HUES48 (cell line): ENCODE results near the gene AHI1.

Experiments used
- H3K27ac ChIP-seq: one replicate; pipeline ENCODE4 v1.7.0; 2013; ENCODE audit warnings: low read depth, low read length, inconsistent platforms
- H3K27me3 ChIP-seq: 2 replicates; pipeline ENCODE4 v1.6.1; 2013; ENCODE audit warnings: mild to moderate bottlenecking, low read length; ENCODE audit not compliant: control insufficient read depth, insufficient read depth
- H3K36me3 ChIP-seq: 2 replicates; pipeline ENCODE4 v1.6.1; 2013; ENCODE audit warnings: low read length; ENCODE audit not compliant: control insufficient read depth, insufficient read depth
- H3K4me1 ChIP-seq: 2 replicates; pipeline ENCODE4 v1.6.1; 2013; ENCODE audit warnings: mild to moderate bottlenecking, low read length; ENCODE audit not compliant: control insufficient read depth, insufficient read depth
- H3K4me3 ChIP-seq: 2 replicates; pipeline ENCODE4 v1.5.1; 2013; ENCODE audit warnings: mild to moderate bottlenecking, low read depth, low read length
- H3K9ac ChIP-seq: 2 replicates; pipeline ENCODE4 v1.6.1; 2013; ENCODE audit warnings: mild to moderate bottlenecking, low read depth, low read length, moderate library complexity
- H3K9me3 ChIP-seq: 2 replicates; pipeline ENCODE4 v1.6.1; 2013; ENCODE audit warnings: low read length; ENCODE audit not compliant: control insufficient read depth, insufficient read depth

Gene AHI1

DNA sequence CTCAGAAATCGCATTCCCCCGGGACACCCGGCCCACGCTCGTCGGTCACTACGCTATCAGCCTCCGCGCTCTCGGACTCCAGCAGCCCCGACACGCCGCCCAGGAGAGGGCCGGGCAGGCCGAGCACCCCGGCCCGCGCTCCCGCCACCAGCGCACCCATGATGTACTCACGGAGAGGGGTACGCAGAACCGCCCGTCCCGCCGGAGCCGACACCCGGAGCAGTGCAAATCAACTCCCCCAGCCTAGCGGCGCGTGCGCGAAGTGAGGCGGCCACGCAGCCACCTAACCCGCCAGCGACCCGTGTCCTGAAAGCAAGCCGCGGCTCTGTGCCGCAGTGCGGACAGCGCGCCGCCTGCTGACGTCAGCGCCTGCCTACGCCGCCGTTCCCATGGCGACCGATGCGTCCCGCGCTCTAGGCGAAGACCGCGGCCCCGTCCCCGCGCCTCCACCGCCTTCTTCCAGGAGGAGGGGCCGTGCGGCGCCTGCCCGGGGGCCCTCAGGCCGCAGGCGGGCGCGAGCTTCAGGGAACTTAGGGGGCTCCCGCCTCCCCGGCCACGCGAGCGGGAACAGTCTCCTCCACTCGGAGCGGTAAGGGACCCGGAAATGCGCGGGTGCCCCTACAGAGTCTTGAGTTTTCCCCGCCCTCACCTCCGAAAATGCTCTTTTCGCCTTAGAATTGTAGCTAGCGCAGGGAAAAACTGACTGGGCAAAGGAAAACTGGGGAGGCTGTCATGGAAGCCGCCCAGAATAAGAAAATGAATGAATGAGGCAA is at the start of gene AHI1:
Gene AHI1, minus strand, starts transcription at position 329 of the 773 bp plus-strand sequence. CDS start 5,503 bp downstream, outside the sequence.
- Histone ChIP-seq H3K9ac (peak within 1 kb of the TSS; percentile 68), H3K36me3 (peaks cover 1% of the 10 kb centered on the region; the same call in 1 of the 2 replicates), H3K4me3 (peak within 1 kb of the TSS; percentile 85), H3K27ac (peak within 1 kb of the TSS; percentile 90), H3K4me1 (peaks cover 11% of the 10 kb centered on the region; the same call in 1 of the 2 replicates), H3K9me3 (no peaks in the 10 kb centered on the region), H3K27me3 (no peaks in the 10 kb centered on the region)

DNA sequence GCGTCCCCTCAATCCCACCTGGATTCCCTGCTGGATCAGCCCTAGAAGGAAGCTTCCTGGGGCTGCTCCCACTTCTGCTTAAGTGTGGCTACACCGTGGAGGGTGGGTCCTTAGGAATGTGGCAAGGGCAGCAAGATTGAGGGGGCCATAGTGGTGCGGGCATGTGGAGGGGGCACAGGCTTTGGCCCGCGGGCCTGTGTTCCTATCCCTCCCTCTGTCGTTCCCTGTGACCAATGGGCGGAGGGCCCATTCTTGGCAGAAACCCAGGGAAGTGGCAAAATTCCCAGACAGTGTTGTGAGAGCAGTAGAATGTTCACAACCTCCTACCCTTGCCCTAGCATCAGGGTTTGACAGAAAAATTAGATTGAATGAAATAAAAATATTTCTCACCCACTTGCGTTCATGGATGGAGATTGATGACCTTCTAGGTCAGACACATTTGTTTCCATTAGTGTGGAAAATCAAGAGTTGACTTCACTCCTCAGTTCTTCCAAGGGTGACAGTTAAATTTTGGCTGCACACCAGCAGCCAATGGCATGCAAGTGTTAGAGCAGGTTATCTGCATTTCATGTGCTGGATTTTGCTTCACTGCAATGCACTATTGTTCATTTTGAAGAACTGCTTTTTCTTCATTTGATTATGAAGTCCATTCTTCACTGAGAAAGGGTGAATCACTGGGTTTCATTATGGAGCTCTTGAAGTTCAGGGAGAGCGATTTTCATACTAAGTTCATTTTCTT is 49.3 kb upstream of the AHI1 start:
- Histone ChIP-seq H3K27me3 (no peaks in the 10 kb centered on the region), H3K9me3 (no peaks in the 10 kb centered on the region), H3K9ac (no peak overlapping the region), H3K27ac (no peak overlapping the region), H3K36me3 (no peaks in the 10 kb centered on the region), H3K4me1 (no peaks in the 10 kb centered on the region), H3K4me3 (no peak overlapping the region)

DNA sequence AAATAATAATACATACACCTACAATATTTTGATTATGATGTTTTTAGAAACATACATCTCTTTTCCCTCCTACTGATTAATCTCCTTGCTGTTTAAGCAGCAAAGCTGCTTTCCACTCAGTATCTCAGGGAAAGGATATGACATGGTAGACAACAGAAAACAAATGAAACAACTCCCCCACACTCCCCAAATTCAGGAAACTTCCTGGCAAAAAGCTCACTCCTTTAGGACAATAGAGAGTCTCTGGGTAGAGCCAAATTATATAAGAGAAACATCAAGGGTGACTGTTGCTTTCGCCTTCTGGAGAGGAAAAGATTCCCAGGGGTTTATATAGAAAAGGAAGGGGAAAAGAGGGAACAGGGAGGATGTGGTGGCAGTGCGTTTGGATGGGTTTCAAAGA is 48.7 kb upstream of the AHI1 start:
- Histone ChIP-seq H3K9ac (no peak overlapping the region), H3K9me3 (no peaks in the 10 kb centered on the region), H3K4me3 (no peak overlapping the region), H3K36me3 (no peaks in the 10 kb centered on the region), H3K4me1 (no peaks in the 10 kb centered on the region), H3K27ac (no peak overlapping the region), H3K27me3 (no peaks in the 10 kb centered on the region)

DNA sequence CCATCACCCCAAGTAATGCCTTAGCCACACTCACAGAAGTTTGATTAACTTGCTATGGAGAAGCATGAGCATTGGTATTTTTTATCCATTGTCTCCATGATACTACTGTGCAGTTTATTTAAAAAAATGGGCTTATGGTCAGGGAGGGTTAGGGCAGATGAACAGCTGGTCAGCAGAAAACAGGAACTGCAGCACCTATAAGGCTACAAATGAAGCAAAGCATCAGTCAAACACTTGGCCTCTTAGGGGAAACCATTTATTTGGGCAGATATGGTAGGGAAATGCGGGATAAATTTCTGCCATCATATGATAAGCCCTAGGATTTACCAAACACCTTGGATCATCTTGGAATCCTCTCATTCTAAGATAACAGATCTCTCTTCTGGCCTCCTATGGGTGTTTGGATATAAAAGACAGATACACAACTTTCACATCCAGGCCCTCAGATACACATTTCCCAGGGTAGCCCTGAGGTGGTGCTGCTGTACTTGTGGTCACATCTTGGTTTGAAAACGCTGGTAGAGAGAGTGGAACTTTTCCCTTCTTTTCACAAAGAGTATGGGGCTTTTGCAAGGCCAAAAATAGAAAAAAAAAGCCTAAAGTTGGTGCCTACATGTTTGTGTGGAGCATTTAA is 42.8 kb upstream of the AHI1 start:
- no peaks in the 10 kb centered on the region for H3K36me3 ChIP-seq
- H3K27me3 ChIP-seq = no peaks in the 10 kb centered on the region
- peaks cover 19% of the 10 kb centered on the region for H3K4me1 ChIP-seq
- H3K4me3 ChIP-seq = no peak overlapping the region
- no peaks in the 10 kb centered on the region for H3K9me3 ChIP-seq
- H3K27ac ChIP-seq = no peak overlapping the region
- no peak overlapping the region for H3K9ac ChIP-seq

DNA sequence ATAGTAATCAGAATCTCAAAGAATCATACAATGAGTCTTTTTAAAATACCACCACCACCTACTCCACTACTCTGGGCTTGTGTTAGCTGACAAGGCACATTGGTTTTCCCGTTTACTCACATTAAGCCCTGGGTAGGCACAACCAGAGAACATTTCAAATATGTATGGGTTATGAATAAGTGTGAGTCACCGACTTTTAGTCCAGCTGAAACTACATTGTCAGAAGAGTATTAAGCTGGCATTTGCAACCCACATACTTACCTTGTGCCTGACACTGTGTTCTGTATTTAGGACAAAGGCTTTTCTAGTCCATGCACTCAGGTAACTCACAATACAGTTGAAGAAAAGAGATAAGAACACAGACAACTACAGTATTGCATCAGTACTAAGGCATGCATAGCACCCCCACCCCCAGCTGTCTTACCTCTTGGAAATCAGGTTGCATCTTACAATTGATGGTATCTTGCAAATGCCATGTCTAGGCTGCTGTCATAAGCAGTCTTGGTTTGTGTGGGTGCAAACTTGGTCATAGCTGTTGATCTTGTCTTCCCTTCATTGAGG is 40.3 kb upstream of the AHI1 start:
- peak overlapping the region; percentile 7; the same call in 1 of the 2 replicates for H3K4me3 ChIP-seq
- no peaks in the 10 kb centered on the region for H3K9me3 ChIP-seq
- H3K27me3 ChIP-seq = no peaks in the 10 kb centered on the region
- no peaks in the 10 kb centered on the region for H3K36me3 ChIP-seq
- peaks cover 19% of the 10 kb centered on the region for H3K4me1 ChIP-seq
- peak overlapping the region; percentile 34 for H3K27ac ChIP-seq
- H3K9ac ChIP-seq = peak overlapping the region; percentile 22; the same call in 1 of the 2 replicates

DNA sequence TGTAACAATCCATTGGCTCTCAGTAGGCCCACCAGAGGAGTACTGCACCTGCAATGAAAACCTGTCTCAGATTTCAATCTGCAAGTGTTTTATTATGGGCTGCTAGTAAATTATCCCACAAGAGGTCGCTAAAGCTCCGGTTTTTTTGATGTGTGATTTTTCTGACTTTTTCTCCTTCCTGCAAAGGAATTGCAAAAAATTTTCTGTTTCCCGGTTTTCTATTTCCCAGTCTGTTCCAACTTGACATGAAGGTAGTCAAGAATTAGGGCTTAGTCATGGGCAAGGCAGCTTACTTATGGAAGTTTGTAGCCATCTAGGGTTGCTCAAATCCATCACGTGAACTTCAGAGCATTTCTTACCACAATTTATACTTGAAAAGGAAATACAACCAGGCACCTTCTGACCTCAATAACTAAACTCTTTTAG is 38.5 kb upstream of the AHI1 start:
- H3K4me1 ChIP-seq = peaks cover 19% of the 10 kb centered on the region
- no peaks in the 10 kb centered on the region for H3K9me3 ChIP-seq
- H3K4me3 ChIP-seq = no peak overlapping the region

DNA sequence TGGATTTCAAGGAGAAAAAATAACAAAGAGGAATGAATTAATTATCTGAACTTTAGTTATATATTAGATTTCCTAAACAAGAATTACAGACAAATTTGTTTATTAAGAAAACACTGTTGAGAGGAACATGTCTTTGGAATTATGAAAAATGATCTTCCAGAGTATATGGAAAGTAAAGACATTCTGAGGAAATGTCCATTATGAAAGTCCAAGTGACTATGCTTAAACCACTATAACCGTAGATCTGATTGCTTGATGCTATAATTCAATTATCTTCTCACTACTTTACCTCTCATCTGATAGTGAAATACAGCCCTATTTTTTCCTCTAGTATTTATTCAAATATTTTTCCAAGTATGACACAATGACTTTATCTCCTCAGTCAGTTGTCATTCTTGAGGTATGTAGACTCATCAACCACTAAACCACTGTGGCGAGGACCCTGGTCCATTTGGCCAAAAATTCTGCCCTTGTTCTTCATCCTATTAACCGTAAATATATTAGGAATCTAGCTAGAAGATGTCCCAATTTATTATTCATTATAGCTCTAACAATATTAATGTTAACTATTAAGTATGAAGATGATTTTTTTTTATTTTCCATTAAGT is 37.3 kb upstream of the AHI1 start:
- peaks cover 19% of the 10 kb centered on the region for H3K4me1 ChIP-seq
- no peaks in the 10 kb centered on the region for H3K36me3 ChIP-seq
- H3K9me3 ChIP-seq = no peaks in the 10 kb centered on the region
- no peak overlapping the region for H3K4me3 ChIP-seq
- H3K9ac ChIP-seq = no peak overlapping the region
- H3K27ac ChIP-seq = no peak overlapping the region
- no peaks in the 10 kb centered on the region for H3K27me3 ChIP-seq

More for the DNA sequence above, 38.5 kb upstream of the AHI1 start:
- H3K36me3 ChIP-seq = no peaks in the 10 kb centered on the region
- no peak overlapping the region for H3K9ac ChIP-seq
- H3K27ac ChIP-seq = no peak overlapping the region
- H3K27me3 ChIP-seq = no peaks in the 10 kb centered on the region

DNA sequence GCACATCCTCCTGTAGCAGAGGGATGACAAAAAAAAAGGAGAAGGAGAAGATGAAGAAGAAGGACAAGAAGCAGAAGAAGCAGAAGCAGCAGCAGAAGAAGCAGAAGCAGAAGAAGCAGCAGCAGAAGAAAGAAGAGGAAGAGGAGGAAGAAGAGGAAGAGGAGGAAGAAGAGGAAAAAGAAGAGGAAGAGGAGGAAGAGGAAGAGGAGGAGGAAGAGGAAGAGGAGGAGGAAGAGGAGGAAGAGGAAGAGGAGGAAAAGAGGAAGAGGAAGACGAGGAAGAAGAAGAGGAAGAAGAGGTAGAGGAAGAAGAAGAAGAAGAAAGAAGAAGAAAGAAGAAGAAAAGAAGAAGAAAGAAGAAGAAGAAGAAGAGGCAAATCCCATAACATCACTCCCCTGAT is 35.0 kb upstream of the AHI1 start:
- Histone ChIP-seq H3K4me1 (peaks cover 10% of the 10 kb centered on the region), H3K27ac (no peak overlapping the region), H3K27me3 (no peaks in the 10 kb centered on the region), H3K9me3 (no peaks in the 10 kb centered on the region), H3K4me3 (no peak overlapping the region), H3K36me3 (no peaks in the 10 kb centered on the region), H3K9ac (no peak overlapping the region)

DNA sequence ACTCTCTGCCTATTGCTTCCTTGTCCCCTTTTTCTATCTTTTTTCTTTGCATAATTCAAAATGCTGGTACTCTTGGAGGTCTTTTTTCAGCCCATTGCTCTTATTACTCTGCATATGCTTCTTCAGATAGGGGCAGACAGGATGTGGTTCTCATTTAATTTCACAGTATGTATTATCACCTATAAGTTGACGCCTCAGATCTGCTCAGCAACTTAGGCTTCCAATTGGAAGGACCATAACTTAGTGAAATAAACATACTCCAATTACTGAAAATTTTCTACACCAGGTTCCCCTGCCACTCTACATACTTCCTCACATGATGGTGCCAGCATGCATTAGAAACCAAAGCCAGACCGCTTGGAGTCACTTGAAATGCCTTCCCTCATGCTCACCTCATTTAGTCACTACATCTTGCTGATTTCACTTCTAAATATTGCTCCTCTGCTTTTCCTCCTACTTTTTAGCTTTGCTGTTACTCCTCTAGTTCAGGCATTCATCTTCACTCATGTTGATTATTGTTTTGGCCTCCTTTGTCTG is 34.5 kb upstream of the AHI1 start:
- no peak overlapping the region for H3K27ac ChIP-seq
- no peak overlapping the region for H3K4me3 ChIP-seq
- H3K36me3 ChIP-seq = no peaks in the 10 kb centered on the region
- no peaks in the 10 kb centered on the region for H3K27me3 ChIP-seq
- H3K4me1 ChIP-seq = peaks cover 5% of the 10 kb centered on the region
- H3K9me3 ChIP-seq = no peaks in the 10 kb centered on the region
- H3K9ac ChIP-seq = no peak overlapping the region

DNA sequence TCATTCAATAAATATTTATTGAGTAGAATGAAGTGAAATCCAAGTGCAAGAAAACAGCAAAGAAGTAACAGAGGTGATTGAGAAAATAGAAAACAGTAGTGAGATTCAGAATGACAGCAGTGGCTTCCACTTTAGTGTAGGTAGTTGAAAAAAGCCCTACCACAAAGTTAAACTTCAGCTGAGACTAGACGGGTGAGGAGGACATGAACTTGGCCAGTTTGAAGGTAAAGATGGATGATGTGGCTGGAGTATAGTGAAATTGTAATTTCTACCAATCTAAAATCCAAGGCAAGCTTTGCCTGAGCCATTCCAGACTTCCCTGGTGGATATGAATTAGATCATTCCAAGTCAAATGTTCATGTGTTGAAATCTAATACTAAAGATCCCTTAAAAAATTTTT is 32.6 kb upstream of the AHI1 start:
- Histone ChIP-seq H3K27me3 (no peaks in the 10 kb centered on the region), H3K4me1 (no peaks in the 10 kb centered on the region), H3K4me3 (no peak overlapping the region), H3K36me3 (no peaks in the 10 kb centered on the region), H3K9me3 (no peaks in the 10 kb centered on the region), H3K9ac (no peak overlapping the region), H3K27ac (no peak overlapping the region)
